Mesangial cell (primary cell): ENCODE data around the gene SLC28A2. TPM values are rescaled to one million over a fixed set of nuclear protein-coding genes. Genes with fewer than 3 reads are reported as not detected.

Source experiments
- total RNA-seq: library from RNA; depleted of rRNA; stranded (reverse); fragments of >200 nt; gene quantifications from 2 replicates; pipeline ENCODE4 v1.2.3, GENCODE V29; 2015

SLC28A2 gene, protein sequence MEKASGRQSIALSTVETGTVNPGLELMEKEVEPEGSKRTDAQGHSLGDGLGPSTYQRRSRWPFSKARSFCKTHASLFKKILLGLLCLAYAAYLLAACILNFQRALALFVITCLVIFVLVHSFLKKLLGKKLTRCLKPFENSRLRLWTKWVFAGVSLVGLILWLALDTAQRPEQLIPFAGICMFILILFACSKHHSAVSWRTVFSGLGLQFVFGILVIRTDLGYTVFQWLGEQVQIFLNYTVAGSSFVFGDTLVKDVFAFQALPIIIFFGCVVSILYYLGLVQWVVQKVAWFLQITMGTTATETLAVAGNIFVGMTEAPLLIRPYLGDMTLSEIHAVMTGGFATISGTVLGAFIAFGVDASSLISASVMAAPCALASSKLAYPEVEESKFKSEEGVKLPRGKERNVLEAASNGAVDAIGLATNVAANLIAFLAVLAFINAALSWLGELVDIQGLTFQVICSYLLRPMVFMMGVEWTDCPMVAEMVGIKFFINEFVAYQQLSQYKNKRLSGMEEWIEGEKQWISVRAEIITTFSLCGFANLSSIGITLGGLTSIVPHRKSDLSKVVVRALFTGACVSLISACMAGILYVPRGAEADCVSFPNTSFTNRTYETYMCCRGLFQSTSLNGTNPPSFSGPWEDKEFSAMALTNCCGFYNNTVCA
- not detected in 2 replicates for total RNA-seq

DNA sequence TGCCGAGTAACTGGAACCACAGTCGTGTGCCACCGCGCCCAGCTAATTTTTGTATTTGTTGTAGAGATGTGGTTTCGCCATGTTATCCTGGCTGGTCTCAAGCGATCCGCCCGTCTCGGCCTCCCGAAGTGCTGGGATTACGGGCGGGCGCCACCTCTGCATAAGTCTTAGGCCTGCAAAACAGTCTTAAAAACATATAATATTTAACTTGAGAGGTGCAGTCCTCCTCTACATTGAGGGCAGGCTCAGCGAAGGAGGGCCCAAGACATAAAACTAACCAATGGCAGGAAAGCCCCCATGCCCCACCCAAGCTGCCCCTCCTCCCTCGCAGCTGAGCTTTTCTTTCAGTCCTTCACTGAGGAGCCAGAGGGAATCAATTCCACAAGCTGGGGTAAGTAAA lies at the start of gene SLC28A2:
Gene SLC28A2, plus strand, starts transcription at position 347 of the 400 bp plus-strand sequence. CDS start 982 bp downstream, outside the sequence.

Other genes starting within 250 kb of the SLC28A2 start
- 19.3 and 28.4 TPM in 2 replicates for gene SORD, start 229.0 kb upstream of the SLC28A2 start, total RNA-seq
- gene DUOX2, start 138.1 kb upstream of the SLC28A2 start, total RNA-seq = not detected in 2 replicates
- gene DUOXA2, start 137.9 kb upstream of the SLC28A2 start, total RNA-seq = not detected in 2 replicates
- gene DUOXA1, start 122.4 kb upstream of the SLC28A2 start, total RNA-seq = not detected in 2 replicates
- 0.51 TPM in 1 of 2 replicates, not detected in the other for gene DUOX1, start 122.2 kb upstream of the SLC28A2 start, total RNA-seq
- 3.3 and 7.1 TPM in 2 replicates for gene SHF, start 64.3 kb upstream of the SLC28A2 start, total RNA-seq
- gene GATM, start 126.3 kb downstream of the SLC28A2 start, total RNA-seq = 2.1 and 3.2 TPM in 2 replicates